C4-2B (cell line): Measurements from ENCODE around the gene YIPF7.

Experiments used
- ZFX ChIP-seq: fragments of 450-650 bp; IDR thresholded peaks from 2 replicates; pipeline ENCODE4 v1.6.1; 2017
- TF ChIP-seq, protein P1 (sequence below): fragments of 450-650 bp; conservative IDR thresholded peaks from 2 replicates; pipeline ENCODE4 v1.5.1; 2017; ENCODE audit warnings: mild to moderate bottlenecking

DNA sequence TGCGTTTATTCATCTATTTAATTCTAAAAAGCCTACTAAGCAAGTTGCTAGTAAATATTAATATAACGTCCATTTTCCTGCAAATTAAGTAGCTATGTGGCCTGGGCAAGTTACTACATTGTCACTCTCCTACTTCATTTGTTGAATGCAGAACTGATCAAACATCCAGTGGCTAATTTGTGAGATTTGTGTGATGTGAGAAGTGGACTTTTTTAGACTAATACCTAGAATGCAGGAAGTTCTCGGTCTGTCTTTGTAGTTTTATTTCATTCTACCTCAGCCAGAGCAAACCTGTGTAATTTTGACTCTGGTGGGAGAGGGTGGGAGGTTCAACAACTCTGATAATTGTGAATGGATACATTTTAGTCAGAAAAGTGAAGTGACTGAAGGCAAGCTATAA, 27.6 kb upstream of the YIPF7 start:
- no peak for TF ChIP-seq ZFX
- TF ChIP-seq, protein P1, sequence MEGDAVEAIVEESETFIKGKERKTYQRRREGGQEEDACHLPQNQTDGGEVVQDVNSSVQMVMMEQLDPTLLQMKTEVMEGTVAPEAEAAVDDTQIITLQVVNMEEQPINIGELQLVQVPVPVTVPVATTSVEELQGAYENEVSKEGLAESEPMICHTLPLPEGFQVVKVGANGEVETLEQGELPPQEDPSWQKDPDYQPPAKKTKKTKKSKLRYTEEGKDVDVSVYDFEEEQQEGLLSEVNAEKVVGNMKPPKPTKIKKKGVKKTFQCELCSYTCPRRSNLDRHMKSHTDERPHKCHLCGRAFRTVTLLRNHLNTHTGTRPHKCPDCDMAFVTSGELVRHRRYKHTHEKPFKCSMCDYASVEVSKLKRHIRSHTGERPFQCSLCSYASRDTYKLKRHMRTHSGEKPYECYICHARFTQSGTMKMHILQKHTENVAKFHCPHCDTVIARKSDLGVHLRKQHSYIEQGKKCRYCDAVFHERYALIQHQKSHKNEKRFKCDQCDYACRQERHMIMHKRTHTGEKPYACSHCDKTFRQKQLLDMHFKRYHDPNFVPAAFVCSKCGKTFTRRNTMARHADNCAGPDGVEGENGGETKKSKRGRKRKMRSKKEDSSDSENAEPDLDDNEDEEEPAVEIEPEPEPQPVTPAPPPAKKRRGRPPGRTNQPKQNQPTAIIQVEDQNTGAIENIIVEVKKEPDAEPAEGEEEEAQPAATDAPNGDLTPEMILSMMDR = no peak
